ENCODE data around the gene ASPHD1. TPM values are rescaled to one million over a fixed set of nuclear protein-coding genes. Genes with fewer than 3 reads are reported as not detected.

The ASPHD1 gene
- total RNA-seq, 1 donor from 2014 or later = not detected

DNA sequence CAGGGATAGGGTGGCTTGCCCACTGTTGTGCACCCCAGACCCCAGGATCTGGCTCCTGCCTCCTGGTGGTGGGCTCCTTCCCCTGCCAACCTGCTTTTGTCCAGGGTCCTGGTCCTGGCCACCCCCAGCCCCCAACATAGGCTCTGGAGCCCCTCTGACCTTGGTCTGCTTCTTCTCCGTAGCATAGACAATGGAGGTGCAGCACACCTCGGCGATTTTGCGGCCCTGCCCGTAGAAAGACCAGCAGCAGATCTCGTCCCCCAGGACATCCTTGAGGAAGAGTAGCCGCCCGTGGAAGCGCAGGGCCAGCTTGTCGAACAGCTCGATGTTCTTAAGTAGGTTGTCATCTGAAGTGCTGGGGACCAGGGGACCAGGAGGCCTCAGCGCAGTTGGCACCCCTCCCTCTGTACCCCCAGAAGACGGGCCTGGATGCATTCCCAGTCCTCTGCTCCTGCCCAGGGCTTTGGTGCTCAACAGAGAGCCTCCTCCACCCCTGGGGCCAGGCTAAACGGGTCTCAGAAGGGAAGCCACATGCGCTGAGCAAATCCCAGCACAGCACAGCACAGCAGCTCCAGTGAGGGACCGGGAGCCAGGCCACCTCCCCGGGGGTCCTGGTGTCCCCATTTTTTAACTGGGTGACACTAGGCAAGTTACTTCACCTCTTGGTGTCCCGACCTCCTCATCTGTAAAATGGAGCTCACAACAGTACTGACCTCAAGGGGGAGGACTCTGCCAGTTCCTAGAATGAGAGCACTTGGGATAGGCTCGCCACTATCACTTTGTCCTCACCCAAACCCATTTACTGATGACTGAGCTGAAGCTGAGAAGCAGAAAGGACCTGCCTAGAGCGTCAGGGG is 10.8 kb downstream of the ASPHD1 start:
- ChIA-PET CTCF (no interaction called here), POLR2A (interaction anchor here (0.5 kb wide), 1 partner anchor 53 kb away, joined by 10 read pairs; no protein-coding TSS in a partner anchor)
- Mint-ChIP-seq H3K9me3 (no peaks in the 10 kb centered on the region), H3K36me3 (ENCODE audit: low read depth) (peaks cover 34% of the 10 kb centered on the region), H3K27ac (no peak overlapping the region), H3K4me3 (no peak overlapping the region), H3K4me1 (no peaks in the 10 kb centered on the region), H3K27me3 (no peaks in the 10 kb centered on the region)
- DNase-seq (no peak), ATAC-seq (ENCODE audit: low read depth) (no peak)
- intact Hi-C loops (cut with micrococcal nuclease) = no loop called here
- TF ChIP-seq, protein P1, sequence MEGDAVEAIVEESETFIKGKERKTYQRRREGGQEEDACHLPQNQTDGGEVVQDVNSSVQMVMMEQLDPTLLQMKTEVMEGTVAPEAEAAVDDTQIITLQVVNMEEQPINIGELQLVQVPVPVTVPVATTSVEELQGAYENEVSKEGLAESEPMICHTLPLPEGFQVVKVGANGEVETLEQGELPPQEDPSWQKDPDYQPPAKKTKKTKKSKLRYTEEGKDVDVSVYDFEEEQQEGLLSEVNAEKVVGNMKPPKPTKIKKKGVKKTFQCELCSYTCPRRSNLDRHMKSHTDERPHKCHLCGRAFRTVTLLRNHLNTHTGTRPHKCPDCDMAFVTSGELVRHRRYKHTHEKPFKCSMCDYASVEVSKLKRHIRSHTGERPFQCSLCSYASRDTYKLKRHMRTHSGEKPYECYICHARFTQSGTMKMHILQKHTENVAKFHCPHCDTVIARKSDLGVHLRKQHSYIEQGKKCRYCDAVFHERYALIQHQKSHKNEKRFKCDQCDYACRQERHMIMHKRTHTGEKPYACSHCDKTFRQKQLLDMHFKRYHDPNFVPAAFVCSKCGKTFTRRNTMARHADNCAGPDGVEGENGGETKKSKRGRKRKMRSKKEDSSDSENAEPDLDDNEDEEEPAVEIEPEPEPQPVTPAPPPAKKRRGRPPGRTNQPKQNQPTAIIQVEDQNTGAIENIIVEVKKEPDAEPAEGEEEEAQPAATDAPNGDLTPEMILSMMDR (IDR thresholded peaks at IDR 0.05) = no peak

DNA sequence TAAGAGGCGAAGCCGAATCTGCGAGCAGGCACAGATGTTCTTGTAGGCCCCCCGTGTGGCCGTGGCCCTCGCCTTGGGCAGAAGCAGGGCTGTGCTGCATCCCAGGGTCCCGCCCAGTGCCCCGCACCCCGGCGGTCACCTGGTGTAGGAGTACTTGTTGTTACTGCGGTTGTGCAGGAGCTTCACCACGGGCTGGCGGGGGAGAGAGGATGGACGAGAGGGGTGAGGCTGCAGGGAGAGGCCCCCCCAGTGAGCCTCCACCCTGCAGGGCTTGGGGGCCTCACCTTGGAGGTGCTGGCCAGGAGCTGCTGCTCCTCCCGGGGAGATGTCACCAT is 11.4 kb downstream of the ASPHD1 start:
- Mint-ChIP-seq H3K4me1 (no peaks in the 10 kb centered on the region), H3K36me3 (ENCODE audit: low read depth) (peaks cover 36% of the 10 kb centered on the region), H3K27me3 (no peaks in the 10 kb centered on the region), H3K27ac (no peak overlapping the region), H3K4me3 (no peak overlapping the region), H3K9me3 (no peaks in the 10 kb centered on the region)
- no peak for ATAC-seq (ENCODE audit: low read depth)
- intact Hi-C loops (cut with micrococcal nuclease) = no loop called here
- CTCF ChIA-PET = no interaction called here
- POLR2A ChIA-PET = no interaction called here
- TF ChIP-seq, protein P1 (IDR thresholded peaks at IDR 0.05) = no peak
- DNase-seq = no peak

DNA sequence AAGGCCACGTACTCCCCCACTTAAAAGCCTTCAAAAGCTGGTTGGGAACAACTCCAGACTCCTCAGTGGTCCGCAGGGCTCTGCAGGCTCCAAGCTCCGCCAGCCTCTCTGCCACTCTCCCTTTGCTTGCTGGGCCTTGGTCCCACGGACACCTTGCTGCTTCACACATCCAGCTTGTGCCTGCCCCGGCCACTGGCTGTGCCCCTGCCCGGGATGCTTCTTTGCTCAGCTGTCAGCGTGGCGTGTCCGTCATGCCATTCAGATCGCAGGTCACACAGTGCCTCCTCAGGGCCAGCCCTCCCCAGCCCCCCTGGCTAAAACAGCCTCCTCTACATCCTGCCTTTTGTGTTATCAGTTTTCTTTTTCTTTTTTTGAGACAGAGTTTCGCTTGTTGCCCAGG is 11.8 kb downstream of the ASPHD1 start:
- TF ChIP-seq, protein P1 (IDR thresholded peaks at IDR 0.05) = no peak

DNA sequence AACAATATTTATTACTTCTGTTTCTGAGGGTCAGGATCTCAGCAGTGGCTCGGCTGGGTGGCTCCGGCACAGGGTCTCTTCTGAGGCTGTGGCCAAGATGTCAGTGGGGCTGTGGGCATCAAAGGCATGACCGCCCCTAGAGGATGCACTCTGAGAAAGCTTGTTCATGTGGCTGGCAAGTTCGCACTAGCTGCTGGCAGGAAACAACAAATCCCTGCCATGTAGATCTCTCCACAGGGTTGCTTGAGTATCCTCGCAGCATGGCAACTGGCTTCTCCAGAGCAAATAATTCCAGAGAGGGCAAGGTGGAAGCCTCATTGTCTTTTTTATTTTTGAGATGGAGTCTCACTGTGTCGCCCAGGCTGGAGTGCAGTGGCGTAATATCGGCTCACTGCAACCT is 13.2 kb downstream of the ASPHD1 start:
- ChIA-PET CTCF (no interaction called here), POLR2A (no interaction called here)
- Mint-ChIP-seq H3K4me3 (no peak overlapping the region), H3K27ac (no peak overlapping the region), H3K9me3 (no peaks in the 10 kb centered on the region), H3K36me3 (ENCODE audit: low read depth) (peaks cover 40% of the 10 kb centered on the region), H3K27me3 (no peaks in the 10 kb centered on the region), H3K4me1 (no peaks in the 10 kb centered on the region)
- ATAC-seq (ENCODE audit: low read depth) (no peak), DNase-seq (no peak)
- TF ChIP-seq, protein P1 (IDR thresholded peaks at IDR 0.05) = no peak
- intact Hi-C loops (cut with micrococcal nuclease) = no loop called here

More for the DNA sequence above, 11.8 kb downstream of the ASPHD1 start:
- Mint-ChIP-seq H3K36me3 (ENCODE audit: low read depth) (peaks cover 40% of the 10 kb centered on the region), H3K4me1 (no peaks in the 10 kb centered on the region), H3K9me3 (no peaks in the 10 kb centered on the region), H3K4me3 (no peak overlapping the region), H3K27me3 (no peaks in the 10 kb centered on the region), H3K27ac (no peak overlapping the region)
- no peak for ATAC-seq (ENCODE audit: low read depth)
- no peak for DNase-seq
- intact Hi-C loops (cut with micrococcal nuclease) = no loop called here
- ChIA-PET POLR2A (no interaction called here), CTCF (no interaction called here)

DNA sequence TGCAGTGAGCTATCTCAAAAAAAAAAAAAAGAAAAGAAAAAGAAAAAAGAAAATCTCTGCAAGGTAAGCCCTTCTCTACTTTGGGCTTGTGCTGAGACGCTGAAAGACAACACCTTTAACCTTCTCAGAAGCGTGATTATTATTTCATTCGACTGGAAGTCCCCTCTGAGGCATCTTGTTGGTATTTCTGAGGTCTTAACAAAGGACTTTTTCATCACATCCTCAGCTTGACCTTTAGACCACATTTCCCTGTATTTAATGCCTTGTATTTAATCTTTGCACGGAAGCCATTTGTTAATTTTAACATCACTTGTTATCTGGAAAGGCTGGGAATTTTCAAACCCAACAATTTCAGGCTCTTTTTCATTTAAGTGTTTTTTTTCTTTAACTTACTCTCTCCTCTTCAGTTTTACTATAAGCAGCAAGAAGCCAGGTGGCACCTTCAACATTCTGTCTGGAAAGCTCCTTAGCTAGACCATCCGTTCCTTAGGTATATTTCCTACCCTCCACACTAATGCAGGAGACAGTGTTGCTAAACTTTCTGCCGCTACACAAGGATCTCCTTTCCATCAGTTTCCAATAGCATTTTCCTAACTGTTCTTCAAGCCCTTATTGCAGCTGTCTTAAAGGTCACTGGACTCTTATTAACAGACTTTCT is 15.4 kb downstream of the ASPHD1 start:
- Mint-ChIP-seq H3K36me3 (ENCODE audit: low read depth) (peaks cover 56% of the 10 kb centered on the region), H3K27ac (no peak overlapping the region), H3K9me3 (no peaks in the 10 kb centered on the region), H3K27me3 (no peaks in the 10 kb centered on the region), H3K4me1 (peaks cover 3% of the 10 kb centered on the region), H3K4me3 (no peak overlapping the region)
- POLR2A ChIA-PET = interaction anchor here (3.0 kb wide), 1 partner anchor 10 kb away, joined by 10 read pairs; the partner anchor contains the start of gene KCTD13
- TF ChIP-seq, protein P1 (IDR thresholded peaks at IDR 0.05) = no peak
- DNase-seq (no peak), ATAC-seq (ENCODE audit: low read depth) (no peak)
- intact Hi-C loops (cut with micrococcal nuclease) = no loop called here
- CTCF ChIA-PET = no interaction called here

All from activated B cell treated with CpG ODN at 0.5 μM for 24 hours (primary cell).